Brain microvascular endothelial cell (primary cell): ENCODE data around the gene KCTD19.

Source experiments
- DNase-seq: peaks from one replicate; pipeline ENCODE4 v3.0.0-alpha.2; 2020
- H3K27ac ChIP-seq: fragments of 250-450 bp; sonication (Bioruptor Pico); 2 replicates; pipeline ENCODE4 v1.5.1; 2020; ENCODE audit warnings: mild to moderate bottlenecking, moderate library complexity
- H3K27me3 ChIP-seq: fragments of 250-450 bp; sonication (Bioruptor Pico); replicated peaks from 2 replicates; pipeline ENCODE4 v1.5.1; 2020; ENCODE audit warnings: mild to moderate bottlenecking
- H3K36me3 ChIP-seq: fragments of 250-450 bp; sonication (Bioruptor Pico); replicated peaks from 2 replicates; pipeline ENCODE4 v1.5.1; 2020; ENCODE audit warnings: mild to moderate bottlenecking
- H3K4me3 ChIP-seq: 2 replicates; pipeline ENCODE4 v1.5.1; 2011; ENCODE audit warnings: low read depth, mild to moderate bottlenecking, control low read depth, low read length, moderate library complexity
- in situ Hi-C: cut with HindIII; loops from 2 replicates; pipeline ENCODE4 v1.10.0; 2017; ENCODE audit warnings: low sequenced_read_pairs, low pct_ligation_motif_present
- TF ChIP-seq, protein P1 (sequence below): IDR thresholded peaks from 2 replicates; pipeline ENCODE4 v1.5.1; 2011; ENCODE audit warnings: low read depth, mild to moderate bottlenecking, moderate library complexity, low read length, control low read depth, inconsistent platforms; ENCODE audit errors: missing control alignments

The KCTD19 gene

DNA sequence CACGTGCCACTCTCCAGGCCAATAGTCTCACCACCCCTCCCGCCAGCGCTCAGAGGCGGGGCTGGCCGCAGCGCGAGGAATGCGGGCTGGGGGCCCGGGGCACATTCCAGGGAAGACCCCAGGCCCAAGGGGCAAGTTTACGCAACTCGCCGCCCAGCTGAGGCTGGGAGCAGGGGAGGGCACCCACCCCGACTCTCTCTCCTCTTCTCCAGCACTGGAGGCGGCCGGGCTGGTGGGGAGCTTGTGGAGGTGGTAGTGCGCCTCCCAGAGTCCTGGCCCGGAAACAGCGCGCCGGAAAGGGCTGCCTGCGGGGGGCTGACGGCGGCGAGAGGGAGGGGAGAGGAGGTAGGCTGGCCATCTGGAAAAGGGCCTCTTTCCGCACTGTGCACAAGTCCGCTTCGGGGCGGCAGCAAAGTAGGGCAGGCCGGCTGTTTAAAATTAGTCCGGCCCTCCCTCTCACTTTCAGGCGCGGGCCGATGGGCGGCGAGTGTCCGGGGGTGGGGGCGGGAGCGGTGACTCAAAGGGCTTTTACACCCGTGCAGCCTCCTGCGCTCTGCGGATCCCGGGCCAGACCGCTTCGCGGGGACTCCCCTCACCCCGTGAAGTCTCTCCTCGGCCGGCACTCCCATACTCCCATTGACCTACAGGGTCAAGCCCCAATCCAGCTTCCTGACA lies 80.3 kb downstream of the KCTD19 start:
- peak overlapping the region; percentile 62 for H3K27ac ChIP-seq
- in situ Hi-C loops, result no loop called here
- peak; percentile 80 for DNase-seq
- no peaks in the 10 kb centered on the region for H3K36me3 ChIP-seq
- no peaks in the 10 kb centered on the region for H3K27me3 ChIP-seq
- peak overlapping the region; percentile 88 for H3K4me3 ChIP-seq
- TF ChIP-seq, protein P1, sequence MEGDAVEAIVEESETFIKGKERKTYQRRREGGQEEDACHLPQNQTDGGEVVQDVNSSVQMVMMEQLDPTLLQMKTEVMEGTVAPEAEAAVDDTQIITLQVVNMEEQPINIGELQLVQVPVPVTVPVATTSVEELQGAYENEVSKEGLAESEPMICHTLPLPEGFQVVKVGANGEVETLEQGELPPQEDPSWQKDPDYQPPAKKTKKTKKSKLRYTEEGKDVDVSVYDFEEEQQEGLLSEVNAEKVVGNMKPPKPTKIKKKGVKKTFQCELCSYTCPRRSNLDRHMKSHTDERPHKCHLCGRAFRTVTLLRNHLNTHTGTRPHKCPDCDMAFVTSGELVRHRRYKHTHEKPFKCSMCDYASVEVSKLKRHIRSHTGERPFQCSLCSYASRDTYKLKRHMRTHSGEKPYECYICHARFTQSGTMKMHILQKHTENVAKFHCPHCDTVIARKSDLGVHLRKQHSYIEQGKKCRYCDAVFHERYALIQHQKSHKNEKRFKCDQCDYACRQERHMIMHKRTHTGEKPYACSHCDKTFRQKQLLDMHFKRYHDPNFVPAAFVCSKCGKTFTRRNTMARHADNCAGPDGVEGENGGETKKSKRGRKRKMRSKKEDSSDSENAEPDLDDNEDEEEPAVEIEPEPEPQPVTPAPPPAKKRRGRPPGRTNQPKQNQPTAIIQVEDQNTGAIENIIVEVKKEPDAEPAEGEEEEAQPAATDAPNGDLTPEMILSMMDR, result peak; percentile 66

DNA sequence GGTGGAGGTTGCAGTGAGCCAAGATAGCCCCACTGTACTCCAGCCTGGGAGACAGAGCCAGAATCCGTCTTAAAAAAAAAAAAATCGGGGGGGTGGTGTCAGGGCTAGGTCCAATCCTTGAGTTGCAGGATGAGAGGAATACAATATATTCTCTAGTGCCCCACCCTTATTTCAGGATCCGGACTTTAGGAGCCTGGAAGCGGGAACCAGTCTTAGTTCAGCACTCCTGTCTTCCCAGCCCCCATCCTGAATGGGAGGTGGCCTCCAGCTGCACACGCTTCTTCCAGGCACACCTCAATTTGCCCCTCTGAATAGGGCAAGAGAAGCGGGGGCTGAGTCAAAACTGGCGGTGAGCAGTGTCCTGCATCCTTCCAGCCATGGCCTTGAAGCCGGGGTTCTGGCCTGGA lies 80.9 kb downstream of the KCTD19 start:
- Histone ChIP-seq H3K4me3 (peak overlapping the region; percentile 88), H3K27ac (peak overlapping the region; percentile 62), H3K36me3 (no peaks in the 10 kb centered on the region), H3K27me3 (no peaks in the 10 kb centered on the region)
- TF ChIP-seq, protein P1, result no peak
- in situ Hi-C loops, result no loop called here
- DNase-seq, result no peak

DNA sequence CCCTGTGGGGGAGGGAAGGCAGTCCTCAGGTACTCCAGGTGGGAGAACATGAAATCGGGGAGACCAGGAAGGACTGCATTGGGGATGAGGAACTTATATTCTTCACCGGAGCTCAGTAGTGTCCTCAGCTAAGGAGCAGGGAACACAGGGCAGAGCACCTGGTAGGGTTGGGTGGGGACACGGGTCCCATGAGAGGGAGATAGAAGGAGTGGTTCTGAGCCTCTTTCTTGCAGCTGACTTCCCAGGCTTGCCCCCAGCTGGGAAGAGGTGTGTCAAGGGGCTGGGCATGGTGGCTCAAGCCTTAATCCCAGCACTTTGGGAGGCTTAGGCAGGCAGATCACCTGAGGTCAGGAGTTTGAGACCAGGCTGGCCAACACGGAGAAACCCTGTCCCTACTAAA lies 81.4 kb downstream of the KCTD19 start:
- Histone ChIP-seq H3K36me3 (no peaks in the 10 kb centered on the region), H3K27me3 (no peaks in the 10 kb centered on the region), H3K27ac (peak overlapping the region; percentile 65), H3K4me3 (peak overlapping the region; percentile 88)
- in situ Hi-C loops, result no loop called here
- TF ChIP-seq, protein P1, result no peak
- no peak for DNase-seq

DNA sequence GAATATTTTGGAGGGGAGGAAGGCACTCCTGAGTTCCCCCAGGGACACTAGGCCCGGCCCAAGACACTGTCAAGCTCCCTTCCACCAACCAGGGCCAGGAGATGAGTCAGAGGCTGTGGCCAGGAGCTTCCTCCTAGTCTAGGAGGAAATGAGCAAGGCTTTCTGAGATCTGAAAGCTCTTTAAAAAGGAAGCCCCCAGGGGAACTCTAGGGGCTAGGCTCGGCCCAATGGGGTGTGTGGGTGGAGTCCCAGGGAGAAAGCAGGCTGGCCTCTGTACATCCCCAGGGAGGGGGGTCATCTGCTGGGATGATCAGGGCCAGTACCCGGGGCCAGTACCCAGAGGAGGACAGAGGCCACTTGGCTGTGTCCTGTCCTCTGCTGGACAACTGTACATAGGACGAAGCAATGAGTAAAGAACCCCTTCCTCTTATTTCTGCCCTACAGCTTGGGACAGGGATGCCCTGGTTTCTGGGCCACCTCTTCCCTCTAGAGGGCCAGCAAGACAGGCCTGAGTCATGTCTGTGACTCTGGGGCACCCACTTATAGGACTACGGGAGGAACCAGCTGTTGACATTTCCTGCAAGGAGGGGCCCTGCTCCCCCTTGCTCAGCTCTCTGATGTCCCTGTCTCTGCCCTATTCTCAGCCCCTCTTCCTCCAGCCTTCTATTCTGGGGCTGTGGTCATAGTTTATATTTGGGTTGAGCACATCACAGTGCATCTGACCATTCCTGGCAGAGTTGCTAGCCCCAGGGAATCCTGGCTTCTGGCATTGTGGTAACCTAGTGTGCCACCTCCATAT lies 82.0 kb downstream of the KCTD19 start:
- DNase-seq, result peak; percentile 87
- Histone ChIP-seq H3K36me3 (peaks cover 2% of the 10 kb centered on the region), H3K27ac (peak overlapping the region; percentile 65), H3K4me3 (peak overlapping the region; percentile 12), H3K27me3 (no peaks in the 10 kb centered on the region)
- in situ Hi-C loops, result no loop called here
- TF ChIP-seq, protein P1, result no peak

DNA sequence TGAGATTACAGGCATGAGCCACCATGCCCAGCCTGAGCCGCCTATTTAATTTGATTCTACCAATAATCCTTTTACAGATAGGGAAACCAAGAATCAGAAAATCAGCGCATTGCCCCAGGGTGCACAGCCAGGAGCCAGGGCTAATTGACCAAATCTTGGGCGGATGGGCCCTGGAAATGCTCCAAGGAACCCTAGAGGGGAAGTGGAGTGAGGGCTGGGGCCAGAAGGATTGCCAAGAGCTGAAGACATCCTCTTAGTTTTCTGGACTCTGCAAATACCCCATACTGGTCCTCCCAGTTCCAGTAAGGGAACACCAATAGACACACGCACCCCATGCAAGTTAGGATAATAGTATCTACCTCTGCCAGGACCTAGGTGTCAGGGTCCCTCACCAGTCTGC lies 83.1 kb downstream of the KCTD19 start:
- DNase-seq, result no peak
- no peak overlapping the region for H3K4me3 ChIP-seq
- H3K36me3 ChIP-seq, result peaks cover 13% of the 10 kb centered on the region

More for the DNA sequence above, 83.1 kb downstream of the KCTD19 start:
- Histone ChIP-seq H3K27me3 (no peaks in the 10 kb centered on the region), H3K27ac (peak overlapping the region; percentile 65)
- TF ChIP-seq, protein P1, result no peak
- in situ Hi-C loops, result no loop called here
